GM23338 (cell line): Measurements from ENCODE around the gene UBE2C. TPM values are rescaled to one million over a fixed set of nuclear protein-coding genes. Genes with fewer than 3 reads are reported as not detected.

Source experiments
- ATAC-seq: fragments of 200-7000 bp; cut with Tn5 transposase; 3 replicates; pipeline ENCODE4 v1.9.1; 2020
- DNase-seq: peaks from one replicate; pipeline ENCODE4 v3.0.0-alpha.2; 2015; ENCODE audit warnings: low spot score
- H2AFZ ChIP-seq: fragments of 200-600 bp; sonication (generic); 2 replicates; pipeline ENCODE4 v1.8.0; 2016; ENCODE audit warnings: antibody characterized with exemption, mild to moderate bottlenecking, moderate library complexity
- H3F3A ChIP-seq: fragments of 200-600 bp; sonication (generic); replicated peaks from 2 replicates; pipeline ENCODE4 v1.8.0; 2017; ENCODE audit warnings: antibody characterized with exemption, mixed run types, low read depth
- H3K27ac ChIP-seq: fragments of 200-600 bp; sonication (generic); 2 replicates; pipeline ENCODE4 v1.6.1; 2016; ENCODE audit warnings: low read depth
- H3K27me3 ChIP-seq: fragments of 200-600 bp; sonication (generic); 2 replicates; pipeline ENCODE4 v1.8.0; 2016; ENCODE audit warnings: mild to moderate bottlenecking, mixed run types, moderate library complexity; ENCODE audit not compliant: insufficient read depth
- H3K36me3 ChIP-seq: fragments of 200-600 bp; sonication (generic); 2 replicates; pipeline ENCODE4 v1.8.0; 2016; ENCODE audit warnings: mild to moderate bottlenecking; ENCODE audit not compliant: insufficient read depth
- H3K4me1 ChIP-seq: fragments of 200-600 bp; sonication (generic); 2 replicates; pipeline ENCODE4 v1.8.0; 2016; ENCODE audit warnings: mild to moderate bottlenecking, moderate library complexity; ENCODE audit not compliant: insufficient read depth
- H3K4me2 ChIP-seq: fragments of 200-600 bp; sonication (generic); 2 replicates; pipeline ENCODE4 v1.7.1; 2017; ENCODE audit warnings: mixed run types
- H3K4me3 ChIP-seq: fragments of 200-600 bp; sonication (generic); 2 replicates; pipeline ENCODE4 v1.6.1; 2016; ENCODE audit warnings: mixed run types
- H3K79me2 ChIP-seq: fragments of 200-600 bp; sonication (generic); replicated peaks from 2 replicates; pipeline ENCODE4 v1.8.0; 2017; ENCODE audit warnings: mild to moderate bottlenecking; ENCODE audit not compliant: insufficient read depth
- H3K9me2 ChIP-seq: fragments of 200-600 bp; sonication (generic); 2 replicates; pipeline ENCODE4 v1.8.0; 2017; ENCODE audit not compliant: insufficient read depth
- H4K20me1 ChIP-seq: fragments of 200-600 bp; sonication (generic); replicated peaks from 2 replicates; pipeline ENCODE4 v1.8.0; 2017; ENCODE audit warnings: mild to moderate bottlenecking; ENCODE audit not compliant: insufficient read depth
- H3K27ac Mint-ChIP-seq: 2 replicates; pipeline ENCODE4 v1.8.0; 2020; ENCODE audit warnings: inconsistent platforms, mild to moderate bottlenecking, moderate library complexity, mixed read lengths
- H3K27me3 Mint-ChIP-seq: 3 replicates; pipeline ENCODE4 v1.8.0; 2022; ENCODE audit warnings: low read depth, mild to moderate bottlenecking, moderate library complexity, mixed read lengths, inconsistent platforms; ENCODE audit not compliant: insufficient read depth, poor library complexity
- H3K36me3 Mint-ChIP-seq: 3 replicates; pipeline ENCODE4 v1.8.0; 2021; ENCODE audit warnings: low read depth, mild to moderate bottlenecking, inconsistent platforms, moderate library complexity, mixed read lengths
- H3K4me1 Mint-ChIP-seq: 3 replicates; pipeline ENCODE4 v1.8.0; 2020; ENCODE audit warnings: mild to moderate bottlenecking, inconsistent platforms, mixed read lengths
- H3K4me3 Mint-ChIP-seq: 3 replicates; pipeline ENCODE4 v1.8.0; 2021; ENCODE audit warnings: moderate library complexity, mild to moderate bottlenecking, inconsistent platforms, mixed read lengths
- H3K9me3 Mint-ChIP-seq: 3 replicates; pipeline ENCODE4 v1.8.0; 2020; ENCODE audit warnings: moderate library complexity, mild to moderate bottlenecking, inconsistent platforms, mixed read lengths
- CREB1 ChIP-seq: fragments of 250-450 bp; sonication (Bioruptor Pico); IDR thresholded peaks from 2 replicates; pipeline ENCODE4 v1.5.0; 2020; ENCODE audit warnings: low read depth, mild to moderate bottlenecking, moderate library complexity
- EZH2 ChIP-seq: fragments of 200-600 bp; sonication (generic); IDR thresholded peaks from one replicate; pipeline ENCODE4 v1.8.0; 2017; ENCODE audit warnings: antibody characterized with exemption, mild to moderate bottlenecking, low read depth; ENCODE audit not compliant: unreplicated experiment
- NANOG ChIP-seq: IDR thresholded peaks from 2 replicates; pipeline ENCODE4 v1.6.1; 2016; ENCODE audit warnings: antibody characterized with exemption, borderline replicate concordance
- STAT1 ChIP-seq: IDR thresholded peaks from one replicate; pipeline ENCODE4 v1.6.1; 2016; ENCODE audit warnings: antibody characterized with exemption; ENCODE audit not compliant: unreplicated experiment
- ZNF114 ChIP-seq: fragments of 250-450 bp; sonication (Bioruptor Pico); IDR thresholded peaks from 2 replicates; pipeline ENCODE4 v1.5.0; 2020; ENCODE audit warnings: mild to moderate bottlenecking, moderate library complexity
- ZNF331 ChIP-seq: fragments of 250-450 bp; sonication (Bioruptor Pico); IDR thresholded peaks from 2 replicates; pipeline ENCODE4 v1.5.0; 2020; ENCODE audit warnings: low read depth, mild to moderate bottlenecking, moderate library complexity
- polyA plus RNA-seq: library from polyadenylated mRNA; unstranded; fragments of >200 nt; fragmentation: Nextera tagmentation; extraction: Ambion mirVana; gene quantifications from 2 replicates; pipeline ENCODE4 v1.2.1, GENCODE V29; 2016
- total RNA-seq: library from RNA; depleted of rRNA; stranded (reverse); fragments of >200 nt; shearing (Covaris generic); gene quantifications from 2 replicates; pipeline ENCODE4 v1.2.3, GENCODE V29; 2014
- TF ChIP-seq, protein P1 (sequence below): fragments of 250-450 bp; sonication (Bioruptor Pico); IDR thresholded peaks from 2 replicates; pipeline ENCODE4 v1.5.0; 2020; ENCODE audit warnings: mild to moderate bottlenecking, moderate library complexity
- TF ChIP-seq, protein P2 (sequence below), 2 experiments: fragments of 200-600 bp in 1 of 2; sonication (generic) in 1 of 2; conservative IDR thresholded peaks; 2 replicates each; pipeline versions ENCODE4 v1.5.1 to v1.6.1; 2016 to 2017; ENCODE audit warnings: antibody characterized with exemption in 2 of 2, low read depth in 2 of 2, mild to moderate bottlenecking in 2 of 2, moderate library complexity in 1 of 2
- TF ChIP-seq, protein P3 (sequence below): IDR thresholded peaks from 2 replicates; pipeline ENCODE4 v1.6.1; 2016; ENCODE audit warnings: antibody characterized with exemption

Gene UBE2C
- total and polyA plus RNA-seq, 2 experiments from 2014 or later, result 247 to 698 TPM

DNA sequence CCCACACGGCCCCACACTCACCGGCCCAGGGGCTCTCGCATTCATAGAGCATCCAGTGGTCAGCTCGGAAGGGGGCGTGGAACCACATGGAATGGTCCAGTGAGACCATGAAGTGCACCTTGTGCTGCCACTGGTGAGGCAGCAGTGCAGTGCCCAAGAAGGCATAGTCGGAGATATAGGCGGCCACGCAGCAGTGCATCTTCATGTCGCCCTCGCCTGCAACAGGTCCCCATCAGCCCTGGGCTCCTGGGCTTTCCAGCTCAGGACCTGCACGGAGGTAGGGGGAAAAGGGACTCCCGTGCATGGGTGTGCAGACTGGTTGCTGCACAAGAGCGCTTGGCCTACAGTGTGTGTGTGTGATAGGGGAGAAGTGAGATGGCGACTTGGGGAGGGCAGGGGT is 31.1 kb downstream of the UBE2C start (continued):
- TF ChIP-seq, protein P1, sequence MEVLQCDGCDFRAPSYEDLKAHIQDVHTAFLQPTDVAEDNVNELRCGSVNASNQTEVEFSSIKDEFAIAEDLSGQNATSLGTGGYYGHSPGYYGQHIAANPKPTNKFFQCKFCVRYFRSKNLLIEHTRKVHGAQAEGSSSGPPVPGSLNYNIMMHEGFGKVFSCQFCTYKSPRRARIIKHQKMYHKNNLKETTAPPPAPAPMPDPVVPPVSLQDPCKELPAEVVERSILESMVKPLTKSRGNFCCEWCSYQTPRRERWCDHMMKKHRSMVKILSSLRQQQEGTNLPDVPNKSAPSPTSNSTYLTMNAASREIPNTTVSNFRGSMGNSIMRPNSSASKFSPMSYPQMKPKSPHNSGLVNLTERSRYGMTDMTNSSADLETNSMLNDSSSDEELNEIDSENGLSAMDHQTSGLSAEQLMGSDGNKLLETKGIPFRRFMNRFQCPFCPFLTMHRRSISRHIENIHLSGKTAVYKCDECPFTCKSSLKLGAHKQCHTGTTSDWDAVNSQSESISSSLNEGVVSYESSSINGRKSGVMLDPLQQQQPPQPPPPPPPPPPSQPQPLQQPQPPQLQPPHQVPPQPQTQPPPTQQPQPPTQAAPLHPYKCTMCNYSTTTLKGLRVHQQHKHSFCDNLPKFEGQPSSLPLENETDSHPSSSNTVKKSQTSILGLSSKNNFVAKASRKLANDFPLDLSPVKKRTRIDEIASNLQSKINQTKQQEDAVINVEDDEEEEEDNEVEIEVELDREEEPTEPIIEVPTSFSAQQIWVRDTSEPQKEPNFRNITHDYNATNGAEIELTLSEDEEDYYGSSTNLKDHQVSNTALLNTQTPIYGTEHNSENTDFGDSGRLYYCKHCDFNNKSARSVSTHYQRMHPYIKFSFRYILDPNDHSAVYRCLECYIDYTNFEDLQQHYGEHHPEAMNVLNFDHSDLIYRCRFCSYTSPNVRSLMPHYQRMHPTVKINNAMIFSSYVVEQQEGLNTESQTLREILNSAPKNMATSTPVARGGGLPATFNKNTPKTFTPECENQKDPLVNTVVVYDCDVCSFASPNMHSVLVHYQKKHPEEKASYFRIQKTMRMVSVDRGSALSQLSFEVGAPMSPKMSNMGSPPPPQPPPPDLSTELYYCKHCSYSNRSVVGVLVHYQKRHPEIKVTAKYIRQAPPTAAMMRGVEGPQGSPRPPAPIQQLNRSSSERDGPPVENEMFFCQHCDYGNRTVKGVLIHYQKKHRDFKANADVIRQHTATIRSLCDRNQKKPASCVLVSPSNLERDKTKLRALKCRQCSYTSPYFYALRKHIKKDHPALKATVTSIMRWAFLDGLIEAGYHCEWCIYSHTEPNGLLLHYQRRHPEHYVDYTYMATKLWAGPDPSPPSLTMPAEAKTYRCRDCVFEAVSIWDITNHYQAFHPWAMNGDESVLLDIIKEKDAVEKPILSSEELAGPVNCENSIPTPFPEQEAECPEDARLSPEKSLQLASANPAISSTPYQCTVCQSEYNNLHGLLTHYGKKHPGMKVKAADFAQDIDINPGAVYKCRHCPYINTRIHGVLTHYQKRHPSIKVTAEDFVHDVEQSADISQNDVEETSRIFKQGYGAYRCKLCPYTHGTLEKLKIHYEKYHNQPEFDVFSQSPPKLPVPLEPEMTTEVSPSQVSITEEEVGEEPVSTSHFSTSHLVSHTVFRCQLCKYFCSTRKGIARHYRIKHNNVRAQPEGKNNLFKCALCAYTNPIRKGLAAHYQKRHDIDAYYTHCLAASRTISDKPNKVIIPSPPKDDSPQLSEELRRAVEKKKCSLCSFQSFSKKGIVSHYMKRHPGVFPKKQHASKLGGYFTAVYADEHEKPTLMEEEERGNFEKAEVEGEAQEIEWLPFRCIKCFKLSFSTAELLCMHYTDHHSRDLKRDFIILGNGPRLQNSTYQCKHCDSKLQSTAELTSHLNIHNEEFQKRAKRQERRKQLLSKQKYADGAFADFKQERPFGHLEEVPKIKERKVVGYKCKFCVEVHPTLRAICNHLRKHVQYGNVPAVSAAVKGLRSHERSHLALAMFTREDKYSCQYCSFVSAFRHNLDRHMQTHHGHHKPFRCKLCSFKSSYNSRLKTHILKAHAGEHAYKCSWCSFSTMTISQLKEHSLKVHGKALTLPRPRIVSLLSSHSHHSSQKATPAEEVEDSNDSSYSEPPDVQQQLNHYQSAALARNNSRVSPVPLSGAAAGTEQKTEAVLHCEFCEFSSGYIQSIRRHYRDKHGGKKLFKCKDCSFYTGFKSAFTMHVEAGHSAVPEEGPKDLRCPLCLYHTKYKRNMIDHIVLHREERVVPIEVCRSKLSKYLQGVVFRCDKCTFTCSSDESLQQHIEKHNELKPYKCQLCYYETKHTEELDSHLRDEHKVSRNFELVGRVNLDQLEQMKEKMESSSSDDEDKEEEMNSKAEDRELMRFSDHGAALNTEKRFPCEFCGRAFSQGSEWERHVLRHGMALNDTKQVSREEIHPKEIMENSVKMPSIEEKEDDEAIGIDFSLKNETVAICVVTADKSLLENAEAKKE (CRISPR knock-in tag), result no peak
- no peak for TF ChIP-seq NANOG
- no peak for TF ChIP-seq STAT1
- TF ChIP-seq, protein P2, sequence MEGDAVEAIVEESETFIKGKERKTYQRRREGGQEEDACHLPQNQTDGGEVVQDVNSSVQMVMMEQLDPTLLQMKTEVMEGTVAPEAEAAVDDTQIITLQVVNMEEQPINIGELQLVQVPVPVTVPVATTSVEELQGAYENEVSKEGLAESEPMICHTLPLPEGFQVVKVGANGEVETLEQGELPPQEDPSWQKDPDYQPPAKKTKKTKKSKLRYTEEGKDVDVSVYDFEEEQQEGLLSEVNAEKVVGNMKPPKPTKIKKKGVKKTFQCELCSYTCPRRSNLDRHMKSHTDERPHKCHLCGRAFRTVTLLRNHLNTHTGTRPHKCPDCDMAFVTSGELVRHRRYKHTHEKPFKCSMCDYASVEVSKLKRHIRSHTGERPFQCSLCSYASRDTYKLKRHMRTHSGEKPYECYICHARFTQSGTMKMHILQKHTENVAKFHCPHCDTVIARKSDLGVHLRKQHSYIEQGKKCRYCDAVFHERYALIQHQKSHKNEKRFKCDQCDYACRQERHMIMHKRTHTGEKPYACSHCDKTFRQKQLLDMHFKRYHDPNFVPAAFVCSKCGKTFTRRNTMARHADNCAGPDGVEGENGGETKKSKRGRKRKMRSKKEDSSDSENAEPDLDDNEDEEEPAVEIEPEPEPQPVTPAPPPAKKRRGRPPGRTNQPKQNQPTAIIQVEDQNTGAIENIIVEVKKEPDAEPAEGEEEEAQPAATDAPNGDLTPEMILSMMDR (conservative IDR thresholded peaks at IDR 0.05; ENCODE audit: low read depth in 2 of 2), result no peak
- TF ChIP-seq CREB1 (CRISPR knock-in tag), result no peak
- no peak for TF ChIP-seq ZNF331 (CRISPR knock-in tag)
- no peak for TF ChIP-seq EZH2
- no peak for TF ChIP-seq ZNF114

DNA sequence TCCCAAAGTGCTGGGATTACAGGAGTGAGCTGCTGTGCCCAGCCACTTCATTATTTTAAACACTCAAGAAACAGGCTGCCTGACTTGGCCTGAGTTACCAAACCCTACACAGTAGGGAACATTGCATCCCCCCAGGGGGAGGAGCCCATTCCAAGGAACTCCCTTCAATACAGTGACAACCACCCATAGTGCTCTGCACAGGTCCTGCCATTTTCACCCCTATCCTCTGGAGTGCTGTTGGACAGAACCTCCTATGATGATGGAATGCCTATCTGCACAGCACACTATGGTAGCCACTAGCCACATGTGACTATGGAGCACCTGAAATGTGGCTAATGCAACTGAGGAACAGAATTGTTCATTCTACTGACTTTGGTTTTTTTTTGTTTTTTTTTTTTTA is 33.0 kb downstream of the UBE2C start:
- Mint-ChIP-seq H3K27ac (0 out of 2 replicates have a peak overlapping the region, but pooled peaks have one; percentile 40), H3K4me1 (no peaks in the 10 kb centered on the region), H3K4me3 (no peak overlapping the region), H3K27me3 (peaks cover 10% of the 10 kb centered on the region), H3K36me3 (peaks cover 29% of the 10 kb centered on the region), H3K9me3 (no peaks in the 10 kb centered on the region)
- TF ChIP-seq, protein P3, sequence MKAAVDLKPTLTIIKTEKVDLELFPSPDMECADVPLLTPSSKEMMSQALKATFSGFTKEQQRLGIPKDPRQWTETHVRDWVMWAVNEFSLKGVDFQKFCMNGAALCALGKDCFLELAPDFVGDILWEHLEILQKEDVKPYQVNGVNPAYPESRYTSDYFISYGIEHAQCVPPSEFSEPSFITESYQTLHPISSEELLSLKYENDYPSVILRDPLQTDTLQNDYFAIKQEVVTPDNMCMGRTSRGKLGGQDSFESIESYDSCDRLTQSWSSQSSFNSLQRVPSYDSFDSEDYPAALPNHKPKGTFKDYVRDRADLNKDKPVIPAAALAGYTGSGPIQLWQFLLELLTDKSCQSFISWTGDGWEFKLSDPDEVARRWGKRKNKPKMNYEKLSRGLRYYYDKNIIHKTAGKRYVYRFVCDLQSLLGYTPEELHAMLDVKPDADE, result no peak
- TF ChIP-seq CREB1 (CRISPR knock-in tag) (no peak), STAT1 (no peak), ZNF331 (CRISPR knock-in tag) (no peak), ZNF114 (no peak), NANOG (no peak)
- no peak overlapping the region for H2AFZ ChIP-seq
- no peaks in the 10 kb centered on the region for H4K20me1 ChIP-seq
- H3K36me3 ChIP-seq, result peaks cover 16% of the 10 kb centered on the region; the same call in 1 of the 2 replicates
- H3K27ac ChIP-seq, result no peak overlapping the region
- H3K4me2 ChIP-seq, result no peak overlapping the region
- H3F3A ChIP-seq, result peaks cover 12% of the 10 kb centered on the region; the same call in 1 of the 2 replicates
- no peaks in the 10 kb centered on the region for H3K4me1 ChIP-seq
- no peaks in the 10 kb centered on the region for H3K27me3 ChIP-seq
- H3K4me3 ChIP-seq, result no peak overlapping the region
- no peaks in the 10 kb centered on the region for H3K79me2 ChIP-seq
- no peak for DNase-seq
- no peaks in the 10 kb centered on the region for H3K9me2 ChIP-seq
- peak; percentile 37 for ATAC-seq
